Amygdala (tissue), 56 donors: ENCODE results near the gene ADAM23.
A peak's percentile ranks its signal among the peaks of the same experiment; 100 is the strongest.

Experiments used
- DNase-seq, 56 donors: peaks; one replicate each; lab custom pipeline; 2025; lab: John Stamatoyannopoulos, UW

The ADAM23 gene

GRCh38 chr2:206442474-206442832 is 879 bp upstream of the ADAM23 start:
- no peak for DNase-seq

GRCh38 chr2:206443735-206444527 is 599 bp downstream of the ADAM23 start:
- DNase-seq, result peak in 30 of 56 donors; percentile 1 to 66 (median 34)

GRCh38 chr2:206445948-206446347 is 2.6 kb downstream of the ADAM23 start:
- DNase-seq, result no peak

- no peak for DNase-seq
Observed at GRCh38 chr2:206452242-206452641, 8.9 kb downstream of the ADAM23 start.

- no peak for DNase-seq
Observed at GRCh38 chr2:206452750-206453149, 9.4 kb downstream of the ADAM23 start.

GRCh38 chr2:206456078-206456754 is 12.9 kb downstream of the ADAM23 start:
- DNase-seq, result no peak

GRCh38 chr2:206457188-206457634 is 13.9 kb downstream of the ADAM23 start:
- no peak for DNase-seq

GRCh38 chr2:206462240-206462854 is 19.0 kb downstream of the ADAM23 start:
- DNase-seq, result no peak

- no peak for DNase-seq
Observed at GRCh38 chr2:206463685-206464084, 20.4 kb downstream of the ADAM23 start.

- DNase-seq, result no peak
Observed at GRCh38 chr2:206464597-206464996, 21.3 kb downstream of the ADAM23 start.

- DNase-seq, result no peak
Observed at GRCh38 chr2:206471524-206472062, 28.3 kb downstream of the ADAM23 start.

GRCh38 chr2:206472094-206472493 is 28.8 kb downstream of the ADAM23 start:
- no peak for DNase-seq

GRCh38 chr2:206474099-206474498 is 30.8 kb downstream of the ADAM23 start:
- DNase-seq, result no peak

GRCh38 chr2:206477296-206477695 is 34.0 kb downstream of the ADAM23 start:
- DNase-seq, result no peak

GRCh38 chr2:206478340-206478739 is 35.0 kb downstream of the ADAM23 start:
- no peak for DNase-seq

GRCh38 chr2:206480161-206480560 is 36.8 kb downstream of the ADAM23 start:
- no peak for DNase-seq

- DNase-seq, result no peak
Observed at GRCh38 chr2:206480620-206481019, 37.3 kb downstream of the ADAM23 start.

GRCh38 chr2:206481056-206481455 is 37.7 kb downstream of the ADAM23 start:
- DNase-seq, result no peak

- no peak for DNase-seq
Observed at GRCh38 chr2:206482123-206482522, 38.8 kb downstream of the ADAM23 start.

- DNase-seq, result no peak
Observed at GRCh38 chr2:206482633-206483032, 39.3 kb downstream of the ADAM23 start.

GRCh38 chr2:206488053-206488452 is 44.7 kb downstream of the ADAM23 start:
- no peak for DNase-seq
